ENCODE measurements around the gene CFAP251. TPM values are rescaled to one million over a fixed set of nuclear protein-coding genes. Genes with fewer than 3 reads are reported as not detected.

Gene CFAP251
- total and polyA plus RNA-seq, 2 of the 13 experiments (the other 11 are each of a cell fraction or from before 2014, with no cell fraction given) = 0.30 to 0.42 TPM

GRCh38 chr12:122049827-122050226 lies 131.4 kb downstream of the CFAP251 start:
- Histone ChIP-seq H3K27ac (ENCODE audit: extremely low read length, insufficient read depth, low read length) (no peak overlapping the region), H3K9ac (ENCODE audit: insufficient read depth, low read depth, low read length) (no peak overlapping the region), H3K36me3 (replicated peaks in 1 of 2; ENCODE audit: control insufficient read depth in 1 of 2, insufficient read depth in 2 of 2, low read length in 2 of 2) (peaks cover 2 to 5% of the 10 kb centered on the region in 2 experiments; a peak in 3 of 5 replicates), H3K4me1 (ENCODE audit: insufficient read depth, low read length) (peaks cover 17% of the 10 kb centered on the region), H3K4me3 (replicated peaks in 1 of 3; ENCODE audit: insufficient read depth in 1 of 3, low read depth in 2 of 3, low read length in 3 of 3) (no peak overlapping the region), H4K20me1 (ENCODE audit: insufficient read depth, low read length) (no peaks in the 10 kb centered on the region), H2AFZ (ENCODE audit: low read length) (no peak overlapping the region), H3K27me3 (ENCODE audit: control insufficient read depth in 1 of 2, insufficient read depth in 2 of 2, low read length in 2 of 2) (no peaks in the 10 kb centered on the region; a peak in 1 of 5 replicates), H3K4me2 (ENCODE audit: low read depth, low read length) (no peak overlapping the region), H3K79me2 (ENCODE audit: insufficient read depth, low read length) (no peaks in the 10 kb centered on the region), H3K9me3 (ENCODE audit: low read length) (no peaks in the 10 kb centered on the region)
- intact Hi-C loops (cut with micrococcal nuclease; ENCODE audit: unreplicated experiment) = no loop called here
- CTCF ChIA-PET (ENCODE audit: low intra/inter-chr PET ratio, low total read pairs) = no interaction called here
- ATAC-seq (no peak), DNase-seq (ENCODE audit: low spot score) (no peak), FAIRE-seq (no peak)
- in situ Hi-C loops (cut with HindIII; ENCODE audit: extremely low pct_ligation_motif_present, low pct_unique_long_range_greater_than_20kb) = loop anchor here (10.0 kb wide), 1 partner anchor 135 kb away; the partner anchor contains the start of gene LRRC43
- WGBS (ENCODE audit: low lambda C conversion rate) = 94% methylated on average over 9 of the region's 9 CpGs
- BruUV-seq (replicated peaks) = no TSS peak
- POLR2A ChIA-PET = no interaction called here
- TF ChIP-seq ZSCAN21 (CRISPR knock-in tag; IDR thresholded peaks at IDR 0.05; ENCODE audit: borderline replicate concordance) = no peak
- no peak for TF ChIP-seq ZNF350 (CRISPR knock-in tag; IDR thresholded peaks at IDR 0.05; ENCODE audit: borderline replicate concordance, low read depth)
- TF ChIP-seq SIX1 (CRISPR knock-in tag; IDR thresholded peaks at IDR 0.05; ENCODE audit: borderline replicate concordance) = no peak
- no peak for TF ChIP-seq NCOR1 (IDR thresholded peaks at IDR 0.05; ENCODE audit: borderline replicate concordance, low read length)
- TF ChIP-seq CEBPB (IDR thresholded peaks at IDR 0.05; ENCODE audit: borderline replicate concordance, low read depth, low read length) = peak; percentile 4; the same call in 1 of the 2 replicates

DNA sequence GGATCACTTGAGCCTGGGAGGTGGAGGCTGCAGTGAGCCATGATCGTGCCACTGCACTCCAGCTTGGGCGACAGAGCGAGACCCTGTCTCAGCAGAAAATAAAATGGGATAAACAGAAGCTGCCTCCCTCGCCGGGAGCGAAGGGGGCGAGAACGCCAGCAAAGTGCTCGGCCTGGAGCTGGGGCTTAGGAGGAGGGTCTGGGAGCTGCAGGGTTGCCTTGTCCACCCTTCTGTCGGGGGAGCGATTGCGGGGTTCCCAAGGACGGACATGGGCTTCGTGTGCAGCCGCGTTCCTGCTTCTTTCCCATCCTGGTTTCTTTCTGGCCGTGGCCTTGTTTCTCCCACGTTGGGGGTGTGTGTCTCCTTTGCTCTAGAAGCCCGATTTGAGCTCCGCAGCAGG lies 132.3 kb downstream of the CFAP251 start:
- DNase-seq (ENCODE audit: low spot score) (no peak), ATAC-seq (no peak), FAIRE-seq (no peak)
- 94% methylated on average over 20 of the region's 20 CpGs for WGBS (ENCODE audit: low lambda C conversion rate)
- H3K4me1 ChIP-seq (ENCODE audit: insufficient read depth, low read length) = peaks cover 21% of the 10 kb centered on the region
- H3K4me2 ChIP-seq (ENCODE audit: low read depth, low read length) = no peak overlapping the region
- no peaks in the 10 kb centered on the region; a peak in 1 of 5 replicates for H3K27me3 ChIP-seq (ENCODE audit: control insufficient read depth in 1 of 2, insufficient read depth in 2 of 2, low read length in 2 of 2)
- H3K36me3 ChIP-seq (replicated peaks in 1 of 2; ENCODE audit: control insufficient read depth in 1 of 2, insufficient read depth in 2 of 2, low read length in 2 of 2) = peaks cover 4 to 6% of the 10 kb centered on the region in 2 experiments; a peak in 3 of 5 replicates
- no peak overlapping the region for H3K9ac ChIP-seq (ENCODE audit: insufficient read depth, low read depth, low read length)
- BruUV-seq (replicated peaks) = no TSS peak
- H3K4me3 ChIP-seq (replicated peaks in 1 of 3; ENCODE audit: insufficient read depth in 1 of 3, low read depth in 2 of 3, low read length in 3 of 3) = no peak overlapping the region
- TF ChIP-seq RFXAP (CRISPR knock-in tag; IDR thresholded peaks at IDR 0.05; ENCODE audit: borderline replicate concordance) (no peak), ZNF879 (CRISPR knock-in tag; IDR thresholded peaks at IDR 0.05) (no peak), GLI4 (CRISPR knock-in tag; IDR thresholded peaks at IDR 0.05; ENCODE audit: borderline replicate concordance) (no peak), ZNF770 (CRISPR knock-in tag; IDR thresholded peaks at IDR 0.05) (peak; percentile 39; the same call in 1 of the 2 replicates)
- no peaks in the 10 kb centered on the region for H4K20me1 ChIP-seq (ENCODE audit: insufficient read depth, low read length)
- in situ Hi-C loops (cut with HindIII; ENCODE audit: extremely low pct_ligation_motif_present, low pct_unique_long_range_greater_than_20kb) = loop anchor here (10.0 kb wide), 1 partner anchor 134 kb away; the partner anchor contains the start of gene LRRC43
- no peak overlapping the region for H2AFZ ChIP-seq (ENCODE audit: low read length)
- no peak overlapping the region for H3K27ac ChIP-seq (ENCODE audit: extremely low read length, insufficient read depth, low read length)
- intact Hi-C loops (cut with micrococcal nuclease; ENCODE audit: unreplicated experiment) = no loop called here
- no peaks in the 10 kb centered on the region for H3K9me3 ChIP-seq (ENCODE audit: low read length)
- ChIA-PET POLR2A (interaction anchor here (1.2 to 2.1 kb wide), 3 partner anchors 10 to 175 kb away, joined by 3 to 5 read pairs (median 4); partner anchors contain the start of gene DIABLO), CTCF (ENCODE audit: low intra/inter-chr PET ratio, low total read pairs) (no interaction called here)
- H3K79me2 ChIP-seq (ENCODE audit: insufficient read depth, low read length) = no peaks in the 10 kb centered on the region
